ENCODE data around the gene PITX1.
"Not testable (repeated sequence)": the region's sequence is repeated elsewhere in the genome, so short reads cannot be mapped to it uniquely, and the experiment has no call there.

Gene PITX1

GRCh38 chr5:135008556-135008955 is 25.5 kb downstream of the PITX1 start:
- DNase-seq, result no peak

DNA sequence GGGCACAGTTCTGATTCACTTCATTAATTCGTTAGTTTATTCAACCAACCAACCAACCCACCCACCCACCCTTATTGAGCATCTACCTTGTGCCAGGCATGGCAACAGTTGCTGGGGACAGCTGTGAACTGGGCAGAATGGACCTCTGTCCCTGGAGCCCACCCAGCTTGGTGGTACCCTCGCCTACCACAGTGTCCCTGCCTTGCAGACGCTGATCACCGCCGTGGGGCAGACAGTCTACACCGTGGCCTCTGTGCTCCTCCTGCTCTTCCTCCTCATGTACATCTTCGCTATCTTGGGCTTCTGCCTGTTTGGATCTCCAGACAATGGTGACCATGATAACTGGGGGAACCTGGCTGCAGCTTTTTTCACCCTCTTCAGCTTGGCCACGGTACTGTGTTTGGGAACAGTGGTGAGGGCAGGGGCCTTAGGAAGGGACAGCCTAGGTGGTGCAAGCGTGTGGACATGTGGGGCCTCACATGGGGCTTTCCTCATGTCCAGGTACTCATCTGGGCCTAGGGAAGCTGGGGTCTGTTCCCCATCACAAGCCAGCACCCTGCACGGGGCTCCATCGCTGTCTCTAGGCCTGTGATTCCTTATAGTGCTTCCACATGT is 26.2 kb downstream of the PITX1 start:
- DNase-seq, result no peak

GRCh38 chr5:135007305-135007704 is 26.7 kb downstream of the PITX1 start:
- DNase-seq, result no peak

DNA sequence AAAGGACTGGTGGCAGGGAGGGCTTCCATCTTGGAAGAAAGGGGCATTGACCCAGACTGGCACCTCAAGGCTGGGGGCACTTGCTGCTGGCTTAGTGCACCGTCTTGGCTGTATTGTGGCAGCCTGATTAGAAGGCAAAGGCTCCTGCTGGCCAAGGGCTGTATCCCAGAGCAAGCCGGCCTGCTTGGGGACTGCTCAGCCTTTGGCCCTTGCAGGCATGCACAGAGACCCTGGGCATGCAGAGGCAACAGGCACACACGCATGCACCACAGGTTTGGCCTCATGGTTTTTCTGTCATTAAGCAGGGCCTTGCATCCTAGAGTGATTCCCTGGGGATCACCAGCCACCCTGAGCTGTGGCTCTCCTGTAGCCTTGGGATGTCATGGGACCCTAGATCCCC is 29.0 kb downstream of the PITX1 start:
- DNase-seq, result no peak

DNA sequence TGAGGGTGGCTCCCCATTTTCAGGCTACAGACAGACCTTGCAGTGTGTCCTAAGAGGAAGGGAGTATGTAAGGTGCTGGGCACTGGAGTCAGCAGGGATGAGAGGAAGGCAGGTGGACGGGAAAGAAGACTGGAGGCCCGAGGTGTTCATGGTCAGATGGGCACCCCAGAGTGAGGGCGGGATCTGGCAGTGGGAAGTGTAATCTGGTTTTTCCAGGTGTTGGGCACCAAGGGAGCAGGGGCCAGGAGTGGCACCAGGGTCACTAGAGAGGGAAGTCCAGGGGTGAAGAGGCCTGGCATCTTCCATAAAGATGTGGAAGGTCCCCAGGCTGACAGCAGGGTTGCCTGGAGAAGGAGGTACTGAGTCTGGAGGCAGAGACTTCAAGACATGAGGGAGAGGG is 29.7 kb downstream of the PITX1 start:
- DNase-seq, result no peak

GRCh38 chr5:134998068-134998467 is 36.0 kb downstream of the PITX1 start:
- DNase-seq, result not testable (repeated sequence)

DNA sequence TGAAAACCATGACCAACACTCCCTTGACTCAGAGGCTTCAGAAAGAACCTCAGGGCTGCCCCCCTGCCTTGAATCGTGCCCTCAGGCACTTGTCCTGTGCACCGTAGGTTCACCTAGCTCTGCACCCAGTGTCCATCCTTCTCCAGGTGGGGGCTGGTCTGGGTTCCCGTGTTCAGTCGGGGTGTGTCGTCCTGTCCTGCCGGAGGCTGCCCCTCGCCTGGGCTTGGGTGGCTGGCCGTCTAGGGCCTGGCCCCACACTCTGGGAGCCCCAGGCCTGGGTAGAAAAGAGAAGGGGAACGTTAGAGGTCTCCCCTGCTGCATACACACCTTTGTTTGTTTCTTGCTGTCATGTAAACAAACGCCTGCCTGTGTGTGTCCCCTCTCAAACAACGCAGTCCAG is 37.0 kb downstream of the PITX1 start:
- no peak for DNase-seq

DNA sequence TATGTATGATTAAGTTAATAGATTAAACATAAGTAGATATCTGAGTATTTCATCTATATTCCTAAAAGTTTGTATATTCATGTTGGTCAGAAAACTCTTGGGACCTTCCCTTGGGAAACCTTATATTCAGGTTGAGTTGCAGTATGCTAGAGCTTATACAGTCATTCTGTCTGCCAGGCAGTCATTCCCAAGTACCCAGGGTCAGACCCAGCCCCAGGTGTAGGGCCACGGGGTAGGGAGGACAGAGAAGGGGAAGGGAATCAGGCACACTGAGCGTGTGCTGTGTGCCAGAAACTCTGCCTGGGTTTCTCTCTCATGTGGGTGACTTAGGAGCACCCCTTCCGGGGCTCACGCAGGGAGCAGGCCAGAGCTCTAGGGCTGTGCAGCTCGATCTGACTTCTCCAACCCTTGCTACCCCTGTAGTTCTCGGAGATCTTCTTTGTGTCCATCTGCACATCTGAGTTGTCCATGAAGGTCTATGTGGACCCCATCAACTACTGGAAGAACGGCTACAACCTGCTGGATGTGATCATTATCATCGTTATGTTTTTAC is 38.1 kb downstream of the PITX1 start:
- DNase-seq, result no peak

DNA sequence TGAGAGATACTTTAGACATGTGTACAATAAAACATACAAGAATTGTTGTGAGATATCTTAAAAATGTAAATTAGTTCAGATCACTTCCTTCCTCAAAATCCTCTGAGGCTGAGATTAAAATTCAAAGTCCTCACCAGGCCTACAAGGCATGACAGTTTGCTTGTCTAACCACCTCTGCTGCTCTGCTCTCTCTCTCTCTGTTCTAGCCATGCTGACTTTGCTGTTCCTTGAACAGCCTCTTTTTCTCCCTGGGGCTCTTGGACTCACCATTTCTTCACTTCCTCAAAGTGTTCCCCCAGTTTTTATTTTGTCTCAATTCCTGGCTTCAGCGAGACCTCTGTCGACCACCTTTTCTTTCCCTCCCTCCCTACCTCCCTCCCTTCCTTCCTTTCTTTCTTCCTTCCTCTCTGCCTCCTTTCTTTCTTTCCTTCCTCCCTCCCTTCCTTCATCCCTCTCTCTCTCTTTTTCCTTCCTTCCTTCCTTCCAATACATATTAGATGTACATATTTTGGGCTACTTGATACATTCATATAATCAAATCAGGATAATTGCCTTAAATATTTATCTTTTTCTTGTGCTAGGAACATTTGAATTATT is 39.4 kb downstream of the PITX1 start:
- no peak for DNase-seq

DNA sequence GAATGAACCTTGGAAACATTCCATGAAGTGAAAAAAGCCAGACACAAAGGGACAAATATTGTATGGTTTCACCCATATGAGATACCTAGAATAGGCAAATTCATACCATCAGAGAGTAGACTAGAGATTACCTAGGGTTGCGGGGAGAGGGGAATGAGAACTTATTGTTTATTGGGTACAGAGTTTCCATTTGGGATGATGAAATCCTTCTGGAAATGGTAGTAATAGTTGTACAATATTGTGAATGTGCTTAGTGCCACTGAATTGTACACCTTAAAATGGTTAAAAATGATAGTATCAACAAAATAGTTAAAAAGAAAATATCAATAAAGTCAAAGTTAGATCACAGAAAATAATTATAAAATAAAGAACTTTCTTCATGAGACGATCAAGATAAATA is 40.9 kb downstream of the PITX1 start:
- no peak for DNase-seq

GRCh38 chr5:134992148-134992547 is 41.9 kb downstream of the PITX1 start:
- no peak for DNase-seq

DNA sequence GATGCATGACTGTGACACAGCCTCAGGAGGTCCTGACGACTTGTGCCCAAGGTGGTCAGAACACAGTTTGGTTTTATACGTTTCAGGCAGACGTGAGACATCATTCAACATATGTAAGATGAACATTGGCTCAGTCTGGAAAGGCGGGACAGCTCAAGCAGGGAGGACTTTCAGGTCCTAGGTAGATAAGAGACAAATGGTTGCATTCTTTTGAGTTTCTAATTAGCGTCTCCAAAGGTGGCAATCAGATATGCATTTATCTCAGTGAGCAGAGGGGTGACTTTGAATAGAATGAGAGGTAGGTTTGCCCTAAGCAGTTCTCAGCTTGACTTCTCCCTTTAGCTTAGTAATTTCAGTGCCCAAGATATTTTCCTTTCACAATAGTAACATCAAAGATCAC is 43.8 kb downstream of the PITX1 start:
- not testable (repeated sequence) for DNase-seq

GRCh38 chr5:134989266-134989830 is 44.7 kb downstream of the PITX1 start:
- DNase-seq, result no peak

DNA sequence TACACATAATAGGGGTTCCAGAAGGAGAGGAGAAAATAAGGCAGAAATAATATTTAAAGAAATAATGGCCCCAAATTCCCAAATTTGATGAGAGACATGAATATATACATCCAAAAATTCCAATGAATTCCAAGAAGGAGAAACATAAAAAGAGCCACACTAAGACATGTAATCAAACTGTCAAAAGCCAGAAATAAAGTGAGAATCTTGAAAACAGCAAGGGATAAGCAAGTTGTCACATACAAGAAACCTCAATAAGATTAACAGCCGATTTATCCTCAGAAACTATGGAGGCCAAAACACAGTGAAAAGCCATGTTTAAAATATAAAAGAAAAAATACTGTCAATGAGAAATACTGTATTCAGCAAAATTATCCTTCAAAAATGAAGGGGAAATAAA is 51.8 kb downstream of the PITX1 start:
- no peak for DNase-seq

DNA sequence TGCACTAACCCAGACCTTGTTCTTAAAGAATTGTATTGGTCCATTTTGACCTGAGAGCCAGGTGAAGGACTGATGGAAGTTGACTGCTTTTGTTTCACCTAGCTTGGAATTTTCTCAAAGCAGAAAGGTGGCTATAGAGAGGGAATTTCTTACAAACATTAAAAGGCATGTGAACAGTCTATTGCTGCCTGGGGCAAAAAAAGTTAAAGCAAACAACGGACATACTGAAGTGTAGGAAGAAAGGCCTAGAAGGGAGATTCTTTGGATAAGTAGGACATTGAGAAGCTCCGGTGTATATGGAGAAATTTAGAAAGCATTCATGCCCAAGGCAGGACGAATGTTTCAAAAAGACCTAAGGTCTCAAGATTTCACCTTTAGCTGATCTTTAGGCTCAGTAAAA is 54.6 kb downstream of the PITX1 start:
- no peak for DNase-seq
